Measurements from ENCODE around the gene GPR137. TPM values are rescaled to one million over a fixed set of nuclear protein-coding genes. Genes with fewer than 3 reads are reported as not detected.
A peak's percentile ranks its signal among the peaks of the same experiment; 100 is the strongest.

The GPR137 gene
- total and polyA plus RNA-seq, 8 donors, result 23.6 to 39.6 (median 31.8) TPM

DNA sequence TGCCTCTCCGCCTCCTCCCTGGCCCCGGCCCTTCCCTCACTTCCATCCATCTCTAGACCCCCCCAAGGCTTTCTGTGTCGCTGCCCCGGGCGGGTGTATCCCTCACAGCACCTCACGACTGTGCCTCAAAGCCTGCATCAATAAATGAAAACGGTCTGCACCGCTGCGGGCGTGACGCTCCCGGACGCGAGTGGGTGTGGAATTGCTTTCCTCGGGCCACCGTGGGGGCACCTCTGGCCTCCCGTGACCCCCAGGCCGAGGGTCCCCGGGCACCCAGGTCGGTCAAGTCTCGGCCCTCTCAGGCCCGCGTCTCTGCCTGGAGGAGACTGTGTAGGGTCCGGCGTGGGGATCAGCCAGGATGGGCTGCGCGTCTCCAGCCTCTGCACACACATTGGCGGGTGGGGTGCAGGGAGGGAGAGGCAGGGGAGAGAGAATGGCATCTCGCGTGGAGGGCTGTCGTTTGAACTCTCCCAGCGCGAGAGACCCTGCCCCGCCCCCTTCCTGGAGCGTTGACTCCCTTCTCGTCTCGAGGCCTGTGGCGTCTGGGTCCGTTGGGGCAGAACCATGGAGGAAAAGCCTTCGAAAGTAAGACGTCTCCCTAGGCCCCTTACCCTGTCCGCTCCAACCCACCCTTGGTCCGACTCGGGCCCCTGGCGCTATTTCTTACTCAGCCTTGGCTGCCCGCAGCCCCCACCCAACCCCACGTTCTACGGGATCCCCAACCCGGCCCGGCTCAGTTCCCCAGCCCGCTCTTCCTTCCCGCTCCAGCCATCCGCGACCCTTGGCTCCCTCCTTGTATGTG lies 14.4 kb downstream of the GPR137 start, which contains the start of gene CATSPERZ:
Gene CATSPERZ, plus strand, starts transcription at position 512 of the 802 bp plus-strand sequence. Its CDS starts 53 bp downstream, at position 565.
- Histone ChIP-seq H3K4me1 (peaks cover 16 to 37% of the 10 kb centered on the region in 2 donors), H3K9me3 (no peaks in the 10 kb centered on the region), H3K4me3 (peak within 1 kb of the TSS; percentile 10 to 39), H3K27me3 (peaks cover 42 to 60% of the 10 kb centered on the region in 2 donors), H3K27ac (no peak within 1 kb of the TSS), H3K36me3 (no peaks in the 10 kb centered on the region)
- no peak for DNase-seq
- TF ChIP-seq CTCF (IDR thresholded peaks at IDR 0.05), result no peak
- intact Hi-C loops (cut with DNase I), result loop anchor here in 1 of 2 donors (5.0 kb wide), 1 partner anchor 98 kb away; no protein-coding TSS in a partner anchor
- ATAC-seq, result no peak

GRCh38 chr11:64303109-64304031 lies 17.7 kb downstream of the GPR137 start:
- Histone ChIP-seq H3K9me3 (no peaks in the 10 kb centered on the region), H3K4me3 (no peak overlapping the region), H3K36me3 (peaks cover 0 to 8% of the 10 kb centered on the region in 2 donors), H3K27ac (peak overlapping the region in 1 of 2 donors; percentile 95), H3K4me1 (peaks cover 24 to 53% of the 10 kb centered on the region in 2 donors), H3K27me3 (peaks cover 19 to 27% of the 10 kb centered on the region in 2 donors)
- TF ChIP-seq CTCF (IDR thresholded peaks at IDR 0.05), result no peak
- intact Hi-C loops (cut with DNase I), result loop anchor here in 1 of 2 donors (5.0 kb wide), 1 partner anchor 101 kb away; no protein-coding TSS in a partner anchor
- ATAC-seq (no peak), DNase-seq (peak in 1 of 4 donors; percentile 26)

DNA sequence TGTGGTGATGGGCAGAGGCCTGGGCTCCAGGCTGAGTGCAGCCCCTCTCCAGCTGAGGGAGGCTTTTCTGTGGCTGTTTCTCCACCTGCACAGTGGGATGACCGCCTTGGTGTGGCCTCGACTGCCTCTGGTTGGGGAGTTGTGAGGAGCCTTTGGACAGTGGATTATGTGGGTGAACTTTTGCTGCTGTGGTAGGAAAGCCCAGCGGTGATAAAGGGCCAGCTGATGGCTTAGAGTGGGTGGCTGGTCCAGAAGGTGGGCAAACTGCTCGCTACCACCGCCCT lies 18.3 kb downstream of the GPR137 start:
- peak overlapping the region; percentile 94 to 95 for H3K27ac ChIP-seq
- TF ChIP-seq CTCF (IDR thresholded peaks at IDR 0.05), result no peak
- peak overlapping the region; percentile 29 to 85 for H3K4me3 ChIP-seq
- peaks cover 13 to 21% of the 10 kb centered on the region in 2 donors for H3K27me3 ChIP-seq
- H3K36me3 ChIP-seq, result peaks cover 0 to 14% of the 10 kb centered on the region in 2 donors
- intact Hi-C loops (cut with DNase I), result loop anchor here in 1 of 2 donors (5.0 kb wide), 1 partner anchor 102 kb away; no protein-coding TSS in a partner anchor
- ATAC-seq, result no peak
- H3K9me3 ChIP-seq, result no peaks in the 10 kb centered on the region
- H3K4me1 ChIP-seq, result peaks cover 24 to 53% of the 10 kb centered on the region in 2 donors
- DNase-seq, result peak in 1 of 4 donors; percentile 45

DNA sequence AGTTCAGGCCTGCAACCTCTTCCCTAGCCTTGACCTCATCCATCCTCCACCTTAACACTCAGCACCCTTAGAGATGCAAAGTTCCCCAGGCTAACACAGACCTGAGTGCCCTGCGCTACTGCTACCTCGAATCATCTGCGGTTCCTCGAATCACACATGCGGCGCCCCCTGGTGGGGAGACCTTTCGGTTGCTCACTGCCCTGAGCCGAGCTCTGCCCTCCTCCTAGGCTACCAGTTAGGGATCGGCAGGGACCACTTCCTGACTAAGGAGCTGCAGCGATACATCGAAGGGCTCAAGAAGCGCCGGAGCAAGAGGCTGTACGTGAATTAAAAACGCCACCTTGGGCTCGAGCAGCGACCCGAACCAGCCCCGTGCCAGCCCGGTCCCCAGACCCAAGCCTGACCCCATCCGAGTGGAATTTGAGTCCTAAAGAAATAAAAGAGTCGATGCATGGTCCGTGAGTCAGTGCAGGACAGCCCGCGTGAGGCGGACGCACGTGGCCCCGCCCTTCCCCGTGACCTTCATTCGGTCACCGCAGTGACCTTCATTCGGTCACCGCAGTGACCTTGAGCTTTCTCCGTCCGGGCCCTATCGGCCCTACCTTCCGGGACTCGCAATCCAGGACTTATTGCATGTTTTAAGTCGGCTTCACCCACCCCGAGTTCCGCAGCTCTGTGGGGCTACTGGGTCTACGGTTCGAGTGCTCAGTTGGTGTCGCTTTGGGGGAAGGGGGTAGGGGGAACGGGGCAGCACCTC lies 18.8 kb downstream of the GPR137 start:
- peak; percentile 85 to 93 for TF ChIP-seq CTCF (IDR thresholded peaks at IDR 0.05)
- DNase-seq (peak; percentile 77 to 97 (median 91)), ATAC-seq (peak; percentile 58)
- peaks cover 24 to 47% of the 10 kb centered on the region in 2 donors for H3K4me1 ChIP-seq
- peaks cover 0 to 16% of the 10 kb centered on the region in 2 donors for H3K36me3 ChIP-seq
- no peaks in the 10 kb centered on the region for H3K9me3 ChIP-seq
- peak overlapping the region; percentile 29 to 85 for H3K4me3 ChIP-seq
- H3K27ac ChIP-seq, result peak overlapping the region; percentile 94 to 95
- intact Hi-C loops (cut with DNase I), result loop anchor here in 1 of 2 donors (5.0 kb wide), 1 partner anchor 102 kb away; no protein-coding TSS in a partner anchor
- peaks cover 8 to 15% of the 10 kb centered on the region in 2 donors for H3K27me3 ChIP-seq

All from left lung (tissue), 10 donors.